ENCODE measurements around the gene HOXD9. TPM values are rescaled to one million over a fixed set of nuclear protein-coding genes. Genes with fewer than 3 reads are reported as not detected.

Gene HOXD9
- 1.2 to 1.8 TPM (median 1.8 TPM) in 5 replicates for total RNA-seq (2022; extraction: Qiagen RNA extraction; ENCODE audit: low read depth)

GRCh38 chr2:176122683-176123410 lies at the start of gene HOXD9:
TSS of gene HOXD9 (plus strand) at chr2:176122719. CDS start at chr2:176122769, 50 bp downstream.

GRCh38 chr2:176083796-176084261 lies 38.7 kb upstream of the HOXD9 start, which contains the start of gene EVX2:
TSS of gene EVX2 (minus strand) at chr2:176083962. CDS start at chr2:176083776, 186 bp downstream.

GRCh38 chr2:176092270-176093144 lies 30.0 kb upstream of the HOXD9 start, which contains the start of gene HOXD13:
TSS of gene HOXD13 (plus strand) at chr2:176092721. CDS start at chr2:176092891, 170 bp downstream.

GRCh38 chr2:176099728-176100546 lies 22.6 kb upstream of the HOXD9 start, which contains the start of gene HOXD12:
TSS of gene HOXD12 (plus strand) at chr2:176099795. CDS start at chr2:176099802, 7 bp downstream.

GRCh38 chr2:176106581-176107539 lies 15.7 kb upstream of the HOXD9 start, which contains the start of gene HOXD11:
TSS of gene HOXD11 (plus strand) at chr2:176107280. CDS start at chr2:176107356, 76 bp downstream.

GRCh38 chr2:176115883-176116813 lies 6.4 kb upstream of the HOXD9 start, which contains the start of gene HOXD10:
TSS of gene HOXD10 (plus strand) at chr2:176116778. CDS start at chr2:176116834, 56 bp downstream.

GRCh38 chr2:176128982-176129796 lies 6.7 kb downstream of the HOXD9 start, which contains the start of gene HOXD8:
TSS of gene HOXD8 (plus strand) at chr2:176129705. CDS start at chr2:176130367, 662 bp downstream.

GRCh38 chr2:176151442-176152287 lies 29.1 kb downstream of the HOXD9 start, which contains the start of gene HOXD4:
TSS of gene HOXD4 (plus strand) at chr2:176151550. CDS start at chr2:176151634, 84 bp downstream.

GRCh38 chr2:176156807-176157498 lies 34.4 kb downstream of the HOXD9 start, which contains the start of gene HOXD3:
TSS of gene HOXD3 (plus strand) at chr2:176157307. CDS start at chr2:176169115, 11,808 bp downstream.

Other genes starting within 250 kb of the HOXD9 start
- 7.6 to 19.0 TPM (median 13.2 TPM) in 5 replicates for gene LNPK, start 120.5 kb upstream of the HOXD9 start, total RNA-seq (2022; extraction: Qiagen RNA extraction; ENCODE audit: low read depth)
- gene EVX2, start 38.8 kb upstream of the HOXD9 start, total RNA-seq (2022; extraction: Qiagen RNA extraction; ENCODE audit: low read depth), result not detected in 5 replicates
- gene HOXD13, start 30.0 kb upstream of the HOXD9 start, total RNA-seq (2022; extraction: Qiagen RNA extraction; ENCODE audit: low read depth), result 0.07 to 0.27 TPM (median 0.23 TPM) in 5 replicates
- gene HOXD12, start 22.9 kb upstream of the HOXD9 start, total RNA-seq (2022; extraction: Qiagen RNA extraction; ENCODE audit: low read depth), result not detected in 5 replicates
- gene HOXD11, start 15.4 kb upstream of the HOXD9 start, total RNA-seq (2022; extraction: Qiagen RNA extraction; ENCODE audit: low read depth), result 5.8 to 7.8 TPM (median 6.6 TPM) in 5 replicates
- gene HOXD10, start 5.9 kb upstream of the HOXD9 start, total RNA-seq (2022; extraction: Qiagen RNA extraction; ENCODE audit: low read depth), result 5.5 to 7.6 TPM (median 6.7 TPM) in 5 replicates
- 4.5 to 6.3 TPM (median 5.7 TPM) in 5 replicates for gene HOXD8, start 7.0 kb downstream of the HOXD9 start, total RNA-seq (2022; extraction: Qiagen RNA extraction; ENCODE audit: low read depth)
- gene HOXD4, start 28.8 kb downstream of the HOXD9 start, total RNA-seq (2022; extraction: Qiagen RNA extraction; ENCODE audit: low read depth), result 0.44 to 0.66 TPM (median 0.56 TPM) in 5 replicates
- gene HOXD3, start 34.6 kb downstream of the HOXD9 start, total RNA-seq (2022; extraction: Qiagen RNA extraction; ENCODE audit: low read depth), result 0.14 to 0.32 TPM in 2 of 5 replicates, not detected in the others
- gene HOXD1, start 65.9 kb downstream of the HOXD9 start, total RNA-seq (2022; extraction: Qiagen RNA extraction; ENCODE audit: low read depth), result 0.18 to 0.28 TPM (median 0.24 TPM) in 4 of 5 replicates, not detected in the other
- gene MTX2, start 146.7 kb downstream of the HOXD9 start, total RNA-seq (2022; extraction: Qiagen RNA extraction; ENCODE audit: low read depth), result 43.3 to 54.2 TPM (median 44.5 TPM) in 5 replicates

Data from A549 treated with ZK216348 at 1 μM for 4 hours (cell line).